ENCODE data around the gene TUBB2A. TPM values are rescaled to one million over a fixed set of nuclear protein-coding genes. Genes with fewer than 3 reads are reported as not detected.

TUBB2A gene
- total RNA-seq, 2 donors from 2014 or later: 17.2 to 39.6 TPM

DNA sequence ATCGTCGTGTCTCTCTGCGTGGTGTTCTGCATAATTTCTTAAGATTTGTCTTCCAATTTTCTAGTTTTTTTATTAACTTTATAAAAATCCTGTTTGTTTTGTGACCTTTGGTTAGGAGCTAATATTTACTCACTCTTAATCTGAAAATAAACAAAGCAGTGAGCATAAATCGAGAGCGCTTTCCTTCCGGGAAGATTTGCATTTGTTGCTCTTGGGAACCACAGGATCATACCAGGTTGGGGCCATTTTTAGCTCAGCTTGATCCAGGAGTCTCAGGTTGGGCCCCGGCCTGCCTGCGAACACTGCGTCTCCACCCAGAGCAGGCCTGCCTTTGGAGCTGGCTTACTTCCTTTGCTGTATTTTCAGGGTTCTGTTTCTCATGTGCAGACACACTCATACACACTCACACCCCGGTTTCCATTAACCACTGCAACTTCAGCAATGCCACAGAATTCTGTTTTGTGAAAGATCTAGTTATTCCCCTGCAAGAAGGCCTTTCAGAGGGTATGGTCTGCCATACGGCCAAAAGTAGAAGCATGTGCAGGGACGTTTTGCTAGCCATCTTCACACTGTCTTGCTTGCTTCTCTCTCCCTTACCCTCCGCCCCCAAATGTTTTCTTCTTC, 21.6 kb downstream of the TUBB2A start:
- TF ChIP-seq POLR2AphosphoS5 (IDR thresholded peaks at IDR 0.05): no peak
- TF ChIP-seq, protein P1, sequence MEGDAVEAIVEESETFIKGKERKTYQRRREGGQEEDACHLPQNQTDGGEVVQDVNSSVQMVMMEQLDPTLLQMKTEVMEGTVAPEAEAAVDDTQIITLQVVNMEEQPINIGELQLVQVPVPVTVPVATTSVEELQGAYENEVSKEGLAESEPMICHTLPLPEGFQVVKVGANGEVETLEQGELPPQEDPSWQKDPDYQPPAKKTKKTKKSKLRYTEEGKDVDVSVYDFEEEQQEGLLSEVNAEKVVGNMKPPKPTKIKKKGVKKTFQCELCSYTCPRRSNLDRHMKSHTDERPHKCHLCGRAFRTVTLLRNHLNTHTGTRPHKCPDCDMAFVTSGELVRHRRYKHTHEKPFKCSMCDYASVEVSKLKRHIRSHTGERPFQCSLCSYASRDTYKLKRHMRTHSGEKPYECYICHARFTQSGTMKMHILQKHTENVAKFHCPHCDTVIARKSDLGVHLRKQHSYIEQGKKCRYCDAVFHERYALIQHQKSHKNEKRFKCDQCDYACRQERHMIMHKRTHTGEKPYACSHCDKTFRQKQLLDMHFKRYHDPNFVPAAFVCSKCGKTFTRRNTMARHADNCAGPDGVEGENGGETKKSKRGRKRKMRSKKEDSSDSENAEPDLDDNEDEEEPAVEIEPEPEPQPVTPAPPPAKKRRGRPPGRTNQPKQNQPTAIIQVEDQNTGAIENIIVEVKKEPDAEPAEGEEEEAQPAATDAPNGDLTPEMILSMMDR (IDR thresholded peaks at IDR 0.05): no peak
- no peak for TF ChIP-seq POLR2A (IDR thresholded peaks at IDR 0.05)
- peaks cover 11% of the 10 kb centered on the region for H3K4me1 ChIP-seq (replicated peaks)
- WGBS: 81% methylated on average over 13 of the region's 13 CpGs
- H3K27me3 ChIP-seq (replicated peaks; ENCODE audit: insufficient read depth): no peaks in the 10 kb centered on the region
- H3K27ac ChIP-seq: no peak overlapping the region
- no peaks in the 10 kb centered on the region for H3K9me3 ChIP-seq
- intact Hi-C loops (cut with DNase I): no loop called here
- no peak for DNase-seq (ENCODE audit: low spot score)
- no peak overlapping the region for H3K4me3 ChIP-seq
- H3K36me3 ChIP-seq: no peaks in the 10 kb centered on the region

DNA sequence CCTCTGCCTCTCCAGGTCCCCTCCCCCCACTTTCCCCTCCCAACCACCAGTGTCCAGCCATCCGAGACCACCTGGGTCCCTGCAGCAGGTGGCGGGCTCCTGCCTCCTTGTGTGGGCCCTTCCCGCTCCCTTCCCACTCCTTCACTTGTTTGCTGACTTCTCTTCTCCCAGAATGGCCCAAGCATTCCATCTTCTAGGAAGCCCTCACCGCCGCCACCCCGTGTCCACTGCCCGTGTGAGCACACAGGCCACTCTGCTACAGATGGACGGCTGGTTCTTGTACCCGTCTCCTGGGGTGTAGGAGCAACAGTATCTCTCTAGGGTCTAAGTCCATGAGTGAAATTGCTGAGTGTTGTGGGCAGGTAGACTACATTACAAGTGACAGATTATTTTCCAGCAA, 23.8 kb downstream of the TUBB2A start:
- H3K36me3 ChIP-seq: no peaks in the 10 kb centered on the region
- intact Hi-C loops (cut with DNase I): no loop called here
- no peak overlapping the region for H3K4me3 ChIP-seq
- H3K4me1 ChIP-seq (replicated peaks): no peaks in the 10 kb centered on the region
- H3K27me3 ChIP-seq (replicated peaks; ENCODE audit: insufficient read depth): no peaks in the 10 kb centered on the region
- no peak for DNase-seq (ENCODE audit: low spot score)
- WGBS: 94% methylated on average over 9 of the region's 9 CpGs
- H3K9me3 ChIP-seq: no peaks in the 10 kb centered on the region
- no peak for TF ChIP-seq POLR2AphosphoS5 (IDR thresholded peaks at IDR 0.05)
- no peak overlapping the region for H3K27ac ChIP-seq

DNA sequence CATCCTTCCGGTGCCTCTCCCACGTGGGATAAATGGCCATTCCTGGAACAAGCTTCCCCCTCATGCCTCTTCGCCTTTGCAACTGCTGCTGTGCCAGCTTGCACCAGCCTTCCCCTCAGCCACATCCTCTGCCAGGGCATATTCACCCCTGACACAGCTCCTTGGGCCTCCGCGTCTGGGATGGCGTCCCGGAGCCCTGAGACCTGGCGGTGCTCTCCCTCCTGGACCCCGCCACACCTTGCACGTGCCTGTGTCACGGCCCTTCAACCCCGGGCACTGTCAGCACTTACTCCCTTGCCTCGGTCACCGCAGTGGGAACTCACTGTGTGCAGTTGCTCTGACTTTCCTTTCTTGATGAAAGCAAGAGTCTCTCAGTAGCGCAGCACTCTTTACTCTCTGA, 25.6 kb downstream of the TUBB2A start:
- DNase-seq (ENCODE audit: low spot score): no peak
- 93% methylated on average over 15 of the region's 15 CpGs for WGBS
- TF ChIP-seq, protein P1 (IDR thresholded peaks at IDR 0.05): no peak
- TF ChIP-seq POLR2A (IDR thresholded peaks at IDR 0.05) (no peak), POLR2AphosphoS5 (IDR thresholded peaks at IDR 0.05) (no peak)
- no peaks in the 10 kb centered on the region for H3K4me1 ChIP-seq (replicated peaks)
- no peaks in the 10 kb centered on the region for H3K36me3 ChIP-seq
- intact Hi-C loops (cut with DNase I): no loop called here
- no peak overlapping the region for H3K27ac ChIP-seq
- no peaks in the 10 kb centered on the region for H3K9me3 ChIP-seq
- H3K4me3 ChIP-seq: no peak overlapping the region
- no peaks in the 10 kb centered on the region for H3K27me3 ChIP-seq (replicated peaks; ENCODE audit: insufficient read depth)

DNA sequence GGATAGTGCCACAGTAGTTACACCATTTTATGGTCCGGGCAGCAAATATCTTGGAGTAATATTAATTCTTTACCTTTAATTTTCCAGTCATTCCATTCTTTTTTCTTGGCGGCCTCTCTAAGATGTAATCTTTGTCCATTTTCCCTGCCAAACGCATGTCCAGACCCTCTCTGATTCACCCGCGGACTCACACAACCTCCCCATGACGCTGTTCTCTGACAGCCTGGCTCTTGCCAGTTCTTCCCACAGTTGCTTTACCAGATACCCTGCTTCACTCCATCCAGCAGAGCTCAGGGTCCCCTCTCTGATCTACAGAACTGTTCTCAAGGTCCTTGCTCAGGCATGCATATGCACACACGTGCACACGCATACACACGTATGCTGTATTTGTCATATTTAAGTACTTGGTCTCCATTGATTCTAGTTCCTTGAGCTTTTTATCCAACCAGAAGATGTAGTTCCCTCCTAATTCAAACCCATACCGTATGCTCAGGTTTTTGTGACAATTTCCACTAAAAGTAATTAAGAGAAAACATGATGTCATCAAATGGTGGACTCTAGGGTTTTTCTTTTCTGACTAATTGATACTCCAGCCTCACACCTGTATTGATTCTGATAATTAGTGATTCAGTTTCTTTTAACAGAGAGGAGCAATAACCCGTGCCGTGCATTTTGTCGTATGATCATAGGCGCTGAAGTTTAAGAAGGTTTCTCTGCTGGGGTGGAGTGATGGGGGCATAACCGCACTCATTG, 28.8 kb downstream of the TUBB2A start:
- H3K9me3 ChIP-seq: no peaks in the 10 kb centered on the region
- 85% methylated on average over 15 of the region's 15 CpGs for WGBS
- no peaks in the 10 kb centered on the region for H3K27me3 ChIP-seq (replicated peaks; ENCODE audit: insufficient read depth)
- H3K4me1 ChIP-seq (replicated peaks): no peaks in the 10 kb centered on the region
- TF ChIP-seq POLR2AphosphoS5 (IDR thresholded peaks at IDR 0.05) (no peak), POLR2A (IDR thresholded peaks at IDR 0.05) (no peak)
- TF ChIP-seq, protein P1 (IDR thresholded peaks at IDR 0.05): no peak
- intact Hi-C loops (cut with DNase I): loop anchor here (5.0 kb wide), 2 partner anchors 34 to 124 kb away; no protein-coding TSS in a partner anchor
- no peak for DNase-seq (ENCODE audit: low spot score)
- H3K27ac ChIP-seq: no peak overlapping the region
- no peaks in the 10 kb centered on the region for H3K36me3 ChIP-seq
- H3K4me3 ChIP-seq: no peak overlapping the region

DNA sequence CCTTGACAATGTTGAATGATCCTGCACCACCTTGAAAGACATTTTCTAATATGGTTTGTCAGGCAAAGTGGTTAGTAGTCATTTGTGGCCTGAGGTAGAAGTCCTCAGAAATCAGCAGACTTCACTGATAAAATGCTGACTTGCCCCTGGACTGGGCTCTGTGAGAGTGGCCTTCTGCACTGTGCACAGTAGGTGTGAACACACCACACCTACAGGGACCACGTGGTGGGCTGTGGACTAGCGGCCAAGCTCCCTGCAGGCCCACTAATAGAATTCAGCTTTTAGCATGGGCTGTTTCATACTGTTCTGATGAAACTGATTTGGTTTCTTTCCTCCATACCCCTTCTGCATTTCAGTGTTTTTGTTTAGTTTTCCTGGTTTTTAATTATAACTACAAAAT, 31.5 kb downstream of the TUBB2A start:
- no peak for DNase-seq (ENCODE audit: low spot score)
- 35% methylated on average over 2 of the region's 2 CpGs for WGBS
- H3K27me3 ChIP-seq (replicated peaks; ENCODE audit: insufficient read depth): no peaks in the 10 kb centered on the region
- H3K9me3 ChIP-seq: no peaks in the 10 kb centered on the region
- H3K4me1 ChIP-seq (replicated peaks): no peaks in the 10 kb centered on the region
- TF ChIP-seq POLR2A (IDR thresholded peaks at IDR 0.05) (no peak), POLR2AphosphoS5 (IDR thresholded peaks at IDR 0.05) (no peak)
- TF ChIP-seq, protein P1 (IDR thresholded peaks at IDR 0.05): no peak
- no peaks in the 10 kb centered on the region for H3K36me3 ChIP-seq
- intact Hi-C loops (cut with DNase I): loop anchor here (5.0 kb wide), 2 partner anchors 36 to 126 kb away; no protein-coding TSS in a partner anchor
- no peak overlapping the region for H3K4me3 ChIP-seq
- no peak overlapping the region for H3K27ac ChIP-seq

Data from prostate gland (tissue), 2 donors.